Suprapubic skin (tissue), 4 donors: ENCODE data around the gene ADAMTS16.

ENCODE experiments used
- POLR2A ChIP-seq, 2 donors: fragments of 450-650 bp; IDR thresholded peaks; one replicate each; pipeline ENCODE4 v1.6.1; 2017; ENCODE audit warnings: antibody characterized with exemption in 2 of 2, mild to moderate bottlenecking in 2 of 2, moderate library complexity in 2 of 2
- POLR2AphosphoS5 ChIP-seq, 3 donors: sonication (generic); formaldehyde crosslinking; IDR thresholded peaks; one replicate each; pipeline ENCODE4 v1.6.1; 2017; ENCODE audit warnings: antibody characterized with exemption in 3 of 3
- TF ChIP-seq, protein P1 (sequence below), 2 donors: fragments of 200-600 bp in 1 of 2; fragments of 450-650 bp in 1 of 2; sonication (generic) in 1 of 2; IDR thresholded peaks; one replicate each; pipeline ENCODE4 v1.5.1; 2016 to 2019; ENCODE audit warnings: antibody characterized with exemption in 2 of 2, mild to moderate bottlenecking in 1 of 2, moderate library complexity in 1 of 2

DNA sequence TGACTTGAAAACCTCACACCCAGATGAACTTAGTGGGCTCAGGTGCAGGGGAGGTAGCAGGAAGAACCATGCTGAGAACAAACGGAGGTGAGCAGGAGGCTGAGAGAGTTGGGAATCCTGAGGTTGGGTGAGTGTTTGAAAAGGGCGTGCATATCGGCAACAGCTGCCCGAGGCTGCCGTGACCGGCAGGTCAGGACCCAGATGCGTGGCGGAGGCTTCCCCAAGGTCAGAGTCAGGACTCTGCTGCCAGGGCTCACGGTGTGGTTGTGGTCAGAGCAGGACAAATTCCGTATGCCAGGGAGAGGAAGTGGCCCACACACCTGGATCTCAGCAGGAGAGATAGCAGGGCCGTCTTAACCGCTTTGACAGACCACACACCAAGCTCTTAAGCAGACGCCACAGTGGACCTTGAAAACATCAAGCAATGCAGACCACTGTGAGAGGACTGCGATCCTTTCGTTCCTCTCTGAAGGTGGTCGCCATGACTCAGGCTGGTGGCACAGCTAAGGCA, 43.1 kb downstream of the ADAMTS16 start:
- TF ChIP-seq POLR2AphosphoS5 (IDR thresholded peaks at IDR 0.05) (no peak), POLR2A (IDR thresholded peaks at IDR 0.05) (no peak)
- TF ChIP-seq, protein P1, sequence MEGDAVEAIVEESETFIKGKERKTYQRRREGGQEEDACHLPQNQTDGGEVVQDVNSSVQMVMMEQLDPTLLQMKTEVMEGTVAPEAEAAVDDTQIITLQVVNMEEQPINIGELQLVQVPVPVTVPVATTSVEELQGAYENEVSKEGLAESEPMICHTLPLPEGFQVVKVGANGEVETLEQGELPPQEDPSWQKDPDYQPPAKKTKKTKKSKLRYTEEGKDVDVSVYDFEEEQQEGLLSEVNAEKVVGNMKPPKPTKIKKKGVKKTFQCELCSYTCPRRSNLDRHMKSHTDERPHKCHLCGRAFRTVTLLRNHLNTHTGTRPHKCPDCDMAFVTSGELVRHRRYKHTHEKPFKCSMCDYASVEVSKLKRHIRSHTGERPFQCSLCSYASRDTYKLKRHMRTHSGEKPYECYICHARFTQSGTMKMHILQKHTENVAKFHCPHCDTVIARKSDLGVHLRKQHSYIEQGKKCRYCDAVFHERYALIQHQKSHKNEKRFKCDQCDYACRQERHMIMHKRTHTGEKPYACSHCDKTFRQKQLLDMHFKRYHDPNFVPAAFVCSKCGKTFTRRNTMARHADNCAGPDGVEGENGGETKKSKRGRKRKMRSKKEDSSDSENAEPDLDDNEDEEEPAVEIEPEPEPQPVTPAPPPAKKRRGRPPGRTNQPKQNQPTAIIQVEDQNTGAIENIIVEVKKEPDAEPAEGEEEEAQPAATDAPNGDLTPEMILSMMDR (IDR thresholded peaks at IDR 0.05), result no peak
